HepG2 (cell line): ENCODE data around the gene PRM3. TPM values are rescaled to one million over a fixed set of nuclear protein-coding genes. Genes with fewer than 3 reads are reported as not detected.

Experiments used
- AGO2 ChIP-seq: fragments of 200-400 bp; formaldehyde crosslinking; optimal IDR thresholded peaks from 2 replicates; pipeline ENCODE3; 2017; ENCODE audit warnings: mild to moderate bottlenecking, low read depth, low read length, moderate library complexity
- ELF3 ChIP-seq: IDR thresholded peaks from 2 replicates; pipeline ENCODE4 v1.6.1; 2016; ENCODE audit warnings: missing genetic modification reagents, missing compliant biosample characterization
- HMGA1 ChIP-seq: sonication (generic); formaldehyde crosslinking; conservative IDR thresholded peaks from 2 replicates; pipeline ENCODE4 v1.4.0; 2020; ENCODE audit warnings: missing genetic modification reagents
- NFATC3 ChIP-seq: sonication (generic); formaldehyde crosslinking; IDR thresholded peaks from 2 replicates; pipeline ENCODE4 v1.5.1; 2020; ENCODE audit warnings: mild to moderate bottlenecking, missing genetic modification reagents
- NFE2L1 ChIP-seq: sonication (generic); formaldehyde crosslinking; IDR thresholded peaks from 2 replicates; pipeline ENCODE4 v1.4.0; 2020; ENCODE audit warnings: missing genetic modification reagents, mild to moderate bottlenecking, borderline replicate concordance
- RBAK ChIP-seq: sonication (generic); formaldehyde crosslinking; IDR thresholded peaks from 2 replicates; pipeline ENCODE4 v1.5.1; 2020; ENCODE audit warnings: mild to moderate bottlenecking, missing genetic modification reagents
- SMAD1 ChIP-seq: sonication (generic); formaldehyde crosslinking; IDR thresholded peaks from 2 replicates; pipeline ENCODE4 v1.4.0; 2020; ENCODE audit warnings: missing genetic modification reagents, low read depth, mild to moderate bottlenecking, borderline replicate concordance
- SP2 ChIP-seq: sonication (generic); formaldehyde crosslinking; IDR thresholded peaks from 2 replicates; pipeline ENCODE4 v1.5.1; 2020; ENCODE audit warnings: mild to moderate bottlenecking, missing genetic modification reagents
- XBP1 ChIP-seq: sonication (generic); formaldehyde crosslinking; IDR thresholded peaks from 2 replicates; pipeline ENCODE4 v1.5.0; 2020; ENCODE audit warnings: missing genetic modification reagents
- ZBTB33 ChIP-seq: sonication (generic); formaldehyde crosslinking; IDR thresholded peaks from 2 replicates; pipeline ENCODE4 v1.4.0; 2020; ENCODE audit warnings: missing genetic modification reagents
- ZBTB34 ChIP-seq: sonication (generic); formaldehyde crosslinking; IDR thresholded peaks from 2 replicates; pipeline ENCODE4 v1.8.0; 2022; ENCODE audit warnings: mild to moderate bottlenecking, missing genetic modification reagents
- ZNF207 ChIP-seq: fragments of 450-650 bp; IDR thresholded peaks from 2 replicates; pipeline ENCODE4 v1.6.1; 2016; ENCODE audit warnings: antibody characterized with exemption, borderline replicate concordance
- ZNF230 ChIP-seq: sonication (generic); formaldehyde crosslinking; IDR thresholded peaks from 2 replicates; pipeline ENCODE4 v1.4.0; 2020; ENCODE audit warnings: mild to moderate bottlenecking, missing genetic modification reagents
- ZNF235 ChIP-seq: sonication (generic); formaldehyde crosslinking; IDR thresholded peaks from 2 replicates; pipeline ENCODE4 v1.8.1; 2023; ENCODE audit warnings: mild to moderate bottlenecking, missing genetic modification reagents, borderline replicate concordance
- ZNF7 ChIP-seq: IDR thresholded peaks from 2 replicates; pipeline ENCODE4 v1.6.1; 2016; ENCODE audit warnings: missing biosample characterization, missing genetic modification reagents
- ZNF703 ChIP-seq: sonication (generic); formaldehyde crosslinking; IDR thresholded peaks from 2 replicates; pipeline ENCODE4 v1.5.1; 2020; ENCODE audit warnings: missing genetic modification reagents, mild to moderate bottlenecking, moderate library complexity, borderline replicate concordance
- ZSCAN25 ChIP-seq: sonication (generic); formaldehyde crosslinking; IDR thresholded peaks from 2 replicates; pipeline ENCODE4 v1.8.0; 2022; ENCODE audit warnings: mild to moderate bottlenecking, missing genetic modification reagents
- polyA plus RNA-seq, 8 experiments: library from polyadenylated mRNA; depleted of rRNA in 3 of 8; stranded (reverse) in 7 of 8; unstranded in 1 of 8; fragments of >200 nt; fragmentation: Illumina TruSeq in 4 of 8; extraction: Trizol in 4 of 8; gene quantifications; 2 replicates each; pipeline versions ENCODE4 v1.2.1 to v1.2.3, GENCODE V29; 2011 to 2016; ENCODE audit warnings: low read depth in 4 of 8, missing spikeins in 1 of 8, mixed read lengths in 1 of 8; ENCODE audit not compliant: insufficient read depth in 1 of 8
- total RNA-seq, 5 experiments: library from RNA; depleted of rRNA; stranded (reverse); fragments of >200 nt; fragmentation: Illumina TruSeq; extraction: Trizol; gene quantifications; 2 replicates each; pipeline ENCODE4 v1.2.3, GENCODE V29; 2016; ENCODE audit warnings: low read depth in 1 of 5
- TF ChIP-seq, protein P1 (sequence below): sonication (generic); formaldehyde crosslinking; IDR thresholded peaks from 2 replicates; pipeline ENCODE4 v1.5.1; 2020; ENCODE audit warnings: mild to moderate bottlenecking, moderate library complexity, missing genetic modification reagents
- TF ChIP-seq, protein P2 (sequence below): sonication (generic); formaldehyde crosslinking; IDR thresholded peaks from 2 replicates; pipeline ENCODE4 v1.5.0; 2020; ENCODE audit warnings: missing genetic modification reagents, mild to moderate bottlenecking, borderline replicate concordance
- TF ChIP-seq, protein P3 (sequence below): fragments of 450-650 bp; IDR thresholded peaks from 2 replicates; pipeline ENCODE4 v1.6.1; 2017
- TF ChIP-seq, protein P4 (sequence below): IDR thresholded peaks from 2 replicates; pipeline ENCODE4 v1.6.1; 2016; ENCODE audit warnings: mild to moderate bottlenecking

PRM3 gene
- total and polyA plus RNA-seq, 2 of the 13 experiments (the other 11 are each of a cell fraction or from before 2014, with no cell fraction given) = not detected

DNA sequence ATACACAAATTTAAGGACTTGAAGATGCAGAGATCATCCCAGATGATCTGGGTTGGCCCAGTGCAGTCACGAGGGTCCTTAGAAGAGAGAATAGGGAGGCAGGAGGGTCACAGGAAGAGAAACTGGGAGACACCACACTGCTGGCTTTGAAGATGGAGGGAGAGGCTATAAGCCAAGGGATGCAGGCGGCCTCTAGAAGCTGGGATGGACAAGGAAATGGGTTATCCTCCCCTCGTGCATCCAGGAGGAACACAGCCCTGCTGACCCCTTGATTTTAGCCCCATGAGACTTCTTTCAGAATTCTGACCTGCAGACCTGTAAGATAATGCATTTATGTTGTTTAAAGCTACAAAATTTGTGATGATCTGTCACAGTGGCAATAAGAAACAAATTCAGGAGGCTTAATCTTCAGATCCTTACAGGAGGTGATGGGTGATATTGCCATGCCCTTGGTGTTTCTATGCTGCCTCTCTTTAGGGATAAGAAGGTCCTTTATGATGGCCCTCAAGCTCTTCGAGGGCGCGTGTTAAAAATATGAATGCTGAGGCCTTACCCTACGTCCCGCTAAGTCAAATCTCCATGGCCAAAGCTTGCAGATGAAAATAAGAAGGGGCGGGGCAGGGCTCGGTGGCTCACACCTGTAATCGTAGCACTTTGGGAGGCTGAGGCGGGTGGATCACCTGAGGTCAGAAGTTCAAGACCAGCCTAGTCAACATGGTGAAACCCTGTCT, 4.3 kb upstream of the PRM3 start (continued):
- no peak for TF ChIP-seq ZBTB34 (CRISPR knock-in tag)
- TF ChIP-seq, protein P1, sequence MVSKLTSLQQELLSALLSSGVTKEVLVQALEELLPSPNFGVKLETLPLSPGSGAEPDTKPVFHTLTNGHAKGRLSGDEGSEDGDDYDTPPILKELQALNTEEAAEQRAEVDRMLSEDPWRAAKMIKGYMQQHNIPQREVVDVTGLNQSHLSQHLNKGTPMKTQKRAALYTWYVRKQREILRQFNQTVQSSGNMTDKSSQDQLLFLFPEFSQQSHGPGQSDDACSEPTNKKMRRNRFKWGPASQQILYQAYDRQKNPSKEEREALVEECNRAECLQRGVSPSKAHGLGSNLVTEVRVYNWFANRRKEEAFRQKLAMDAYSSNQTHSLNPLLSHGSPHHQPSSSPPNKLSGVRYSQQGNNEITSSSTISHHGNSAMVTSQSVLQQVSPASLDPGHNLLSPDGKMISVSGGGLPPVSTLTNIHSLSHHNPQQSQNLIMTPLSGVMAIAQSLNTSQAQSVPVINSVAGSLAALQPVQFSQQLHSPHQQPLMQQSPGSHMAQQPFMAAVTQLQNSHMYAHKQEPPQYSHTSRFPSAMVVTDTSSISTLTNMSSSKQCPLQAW (CRISPR knock-in tag) = 0 out of 2 replicates have a peak, but pooled peaks have one; percentile 26
- no peak for TF ChIP-seq ZBTB33
- TF ChIP-seq, protein P2, sequence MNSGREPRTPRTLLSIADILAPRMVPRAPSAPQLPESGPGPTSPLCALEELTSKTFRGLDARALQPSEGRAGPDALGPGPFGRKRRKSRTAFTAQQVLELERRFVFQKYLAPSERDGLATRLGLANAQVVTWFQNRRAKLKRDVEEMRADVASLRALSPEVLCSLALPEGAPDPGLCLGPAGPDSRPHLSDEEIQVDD (CRISPR knock-in tag) = 0 out of 2 replicates have a peak, but pooled peaks have one; percentile 55
- no peak for TF ChIP-seq HMGA1 (CRISPR knock-in tag)
- TF ChIP-seq ZNF235 = no peak
- TF ChIP-seq ZNF230 (CRISPR knock-in tag) = no peak
- TF ChIP-seq ZNF703 (CRISPR knock-in tag) = no peak
- no peak for TF ChIP-seq NFE2L1 (CRISPR knock-in tag)
- TF ChIP-seq, protein P3, sequence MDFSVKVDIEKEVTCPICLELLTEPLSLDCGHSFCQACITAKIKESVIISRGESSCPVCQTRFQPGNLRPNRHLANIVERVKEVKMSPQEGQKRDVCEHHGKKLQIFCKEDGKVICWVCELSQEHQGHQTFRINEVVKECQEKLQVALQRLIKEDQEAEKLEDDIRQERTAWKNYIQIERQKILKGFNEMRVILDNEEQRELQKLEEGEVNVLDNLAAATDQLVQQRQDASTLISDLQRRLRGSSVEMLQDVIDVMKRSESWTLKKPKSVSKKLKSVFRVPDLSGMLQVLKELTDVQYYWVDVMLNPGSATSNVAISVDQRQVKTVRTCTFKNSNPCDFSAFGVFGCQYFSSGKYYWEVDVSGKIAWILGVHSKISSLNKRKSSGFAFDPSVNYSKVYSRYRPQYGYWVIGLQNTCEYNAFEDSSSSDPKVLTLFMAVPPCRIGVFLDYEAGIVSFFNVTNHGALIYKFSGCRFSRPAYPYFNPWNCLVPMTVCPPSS = no peak
- TF ChIP-seq XBP1 (CRISPR knock-in tag) = no peak
- no peak for TF ChIP-seq ZNF207
- no peak for TF ChIP-seq AGO2
- TF ChIP-seq SP2 (CRISPR knock-in tag) = no peak
- 0 out of 2 replicates have a peak, but pooled peaks have one; percentile 43 for TF ChIP-seq SMAD1
- TF ChIP-seq ZSCAN25 = no peak
- TF ChIP-seq RBAK (CRISPR knock-in tag) = no peak
- TF ChIP-seq, protein P4, sequence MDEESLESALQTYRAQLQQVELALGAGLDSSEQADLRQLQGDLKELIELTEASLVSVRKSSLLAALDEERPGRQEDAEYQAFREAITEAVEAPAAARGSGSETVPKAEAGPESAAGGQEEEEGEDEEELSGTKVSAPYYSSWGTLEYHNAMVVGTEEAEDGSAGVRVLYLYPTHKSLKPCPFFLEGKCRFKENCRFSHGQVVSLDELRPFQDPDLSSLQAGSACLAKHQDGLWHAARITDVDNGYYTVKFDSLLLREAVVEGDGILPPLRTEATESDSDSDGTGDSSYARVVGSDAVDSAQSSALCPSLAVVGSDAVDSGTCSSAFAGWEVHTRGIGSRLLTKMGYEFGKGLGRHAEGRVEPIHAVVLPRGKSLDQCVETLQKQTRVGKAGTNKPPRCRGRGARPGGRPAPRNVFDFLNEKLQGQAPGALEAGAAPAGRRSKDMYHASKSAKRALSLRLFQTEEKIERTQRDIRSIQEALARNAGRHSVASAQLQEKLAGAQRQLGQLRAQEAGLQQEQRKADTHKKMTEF = no peak; the same call in 1 of the 2 replicates
- no peak for TF ChIP-seq NFATC3
- TF ChIP-seq ZNF7 (CRISPR knock-in tag) = no peak
- no peak for TF ChIP-seq ELF3
